Middle frontal gyrus (tissue), 1 donor: ENCODE measurements around the gene SMAD7.

Experiments used
- DNase-seq: peaks from one replicate; pipeline ENCODE4 v3.0.0-alpha.2; 2015; ENCODE audit warnings: low spot score; ENCODE audit errors: extremely low spot score

Gene SMAD7

DNA sequence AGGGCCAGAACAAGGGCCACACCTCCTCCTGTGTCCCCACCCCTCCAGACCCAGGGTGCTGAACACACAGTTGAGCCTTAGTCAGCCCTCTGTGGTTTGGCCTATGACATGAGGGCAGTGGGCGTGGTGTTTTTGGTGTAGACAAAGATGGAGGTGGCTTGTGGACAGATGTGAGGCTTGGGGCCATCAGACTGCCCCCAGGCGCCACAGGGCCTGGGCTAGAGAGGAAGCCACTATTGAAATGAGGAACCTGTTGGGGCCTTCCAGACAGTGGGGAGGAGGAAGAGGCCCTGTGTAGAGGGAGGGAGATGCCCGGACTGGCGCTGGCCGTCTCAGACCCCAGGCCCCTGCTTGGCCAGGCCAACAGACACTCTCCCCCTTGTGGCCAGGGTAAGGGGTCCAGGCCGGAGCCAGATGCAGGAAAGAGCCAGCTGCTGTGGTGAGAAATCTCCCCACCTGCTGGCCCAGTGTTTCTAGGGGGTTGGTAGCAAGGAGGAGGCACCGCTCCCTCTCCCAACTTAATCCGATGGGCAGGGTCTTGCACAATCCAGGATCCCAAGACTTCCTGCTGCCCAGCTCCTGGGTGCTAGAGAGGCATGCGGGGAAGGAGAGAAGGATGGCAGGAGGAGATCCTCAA, 53.8 kb downstream of the SMAD7 start:
- DNase-seq, result no peak

GRCh38 chr18:48896326-48896874, 54.4 kb downstream of the SMAD7 start:
- DNase-seq, result no peak

DNA sequence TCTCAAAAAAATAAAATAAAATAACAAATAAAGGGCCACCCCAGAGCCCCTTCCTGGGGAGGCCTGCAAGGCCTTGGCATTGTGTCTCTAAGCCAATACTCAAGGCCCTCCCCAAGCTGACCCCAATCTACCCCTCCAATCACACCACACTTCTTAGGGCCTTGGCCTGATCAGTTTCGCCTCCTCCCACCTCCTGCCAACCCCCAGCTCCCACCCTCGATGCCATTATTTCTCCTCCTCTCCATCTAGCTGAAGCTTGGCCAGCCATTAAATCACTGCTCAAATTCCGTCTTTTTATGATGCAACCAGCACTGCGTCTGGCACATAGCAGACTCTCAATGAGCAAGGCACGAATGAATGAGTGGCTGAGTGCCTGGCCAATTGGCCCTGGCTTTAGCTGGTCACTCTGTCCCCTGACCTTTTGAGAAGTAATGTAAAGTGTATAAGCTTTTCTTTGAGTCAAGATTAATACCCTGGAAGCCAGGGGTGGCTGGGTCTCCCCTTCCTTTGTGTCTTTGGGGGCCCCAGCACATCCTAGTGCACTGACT, 55.9 kb downstream of the SMAD7 start:
- no peak for DNase-seq

DNA sequence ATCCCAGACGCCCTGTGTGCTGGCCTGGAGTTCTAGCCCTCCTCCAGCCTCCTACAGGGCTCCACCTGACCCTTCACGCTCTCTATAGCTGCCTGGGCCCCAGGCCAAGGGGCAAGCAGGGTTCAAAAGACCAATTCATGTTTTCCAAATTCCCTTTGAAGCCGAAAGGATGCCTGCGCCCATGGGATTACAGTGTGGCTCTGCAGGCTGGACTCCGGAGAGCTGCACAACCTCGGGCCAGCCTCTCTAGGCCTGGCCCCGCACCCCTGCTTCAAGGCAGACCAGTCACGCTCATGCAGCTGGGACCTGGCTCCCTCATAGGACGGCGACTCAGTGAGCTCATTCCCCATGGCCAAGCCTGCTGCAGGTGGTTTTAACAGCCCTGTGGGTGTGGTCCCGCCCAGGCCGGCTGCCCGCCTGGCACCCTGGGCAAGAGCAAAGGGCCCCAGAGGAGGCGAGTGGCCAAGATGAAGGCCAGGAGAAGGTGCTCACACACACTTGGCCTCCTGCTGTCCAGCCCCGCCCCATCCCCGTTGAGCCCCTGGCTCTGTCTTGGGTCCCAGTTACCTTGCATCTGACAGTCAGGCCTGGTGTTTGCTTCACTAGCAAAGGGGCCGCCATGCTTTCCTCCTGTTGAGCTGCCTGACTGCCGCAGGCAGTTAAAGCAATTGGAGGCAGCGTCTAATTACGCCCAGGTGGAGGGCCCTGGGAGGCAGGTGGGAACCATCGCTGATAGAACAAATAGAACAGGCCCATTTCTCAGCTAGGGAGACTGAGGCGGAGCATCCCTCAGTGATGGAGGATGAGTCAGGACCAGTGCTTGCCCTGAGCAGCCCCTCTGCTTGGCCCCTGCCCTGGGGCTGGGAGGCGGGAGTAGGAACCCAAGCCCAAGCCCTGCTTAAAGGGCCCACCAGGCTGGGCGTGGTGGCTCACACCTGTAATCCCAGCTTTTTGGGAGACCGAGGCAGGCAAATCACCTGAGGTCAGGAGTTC, 56.9 kb downstream of the SMAD7 start:
- DNase-seq, result no peak

GRCh38 chr18:48893061-48893607, 57.6 kb downstream of the SMAD7 start:
- DNase-seq, result no peak

GRCh38 chr18:48892146-48892855, 58.5 kb downstream of the SMAD7 start:
- DNase-seq, result no peak

GRCh38 chr18:48891721-48892120, 59.0 kb downstream of the SMAD7 start:
- DNase-seq, result no peak

DNA sequence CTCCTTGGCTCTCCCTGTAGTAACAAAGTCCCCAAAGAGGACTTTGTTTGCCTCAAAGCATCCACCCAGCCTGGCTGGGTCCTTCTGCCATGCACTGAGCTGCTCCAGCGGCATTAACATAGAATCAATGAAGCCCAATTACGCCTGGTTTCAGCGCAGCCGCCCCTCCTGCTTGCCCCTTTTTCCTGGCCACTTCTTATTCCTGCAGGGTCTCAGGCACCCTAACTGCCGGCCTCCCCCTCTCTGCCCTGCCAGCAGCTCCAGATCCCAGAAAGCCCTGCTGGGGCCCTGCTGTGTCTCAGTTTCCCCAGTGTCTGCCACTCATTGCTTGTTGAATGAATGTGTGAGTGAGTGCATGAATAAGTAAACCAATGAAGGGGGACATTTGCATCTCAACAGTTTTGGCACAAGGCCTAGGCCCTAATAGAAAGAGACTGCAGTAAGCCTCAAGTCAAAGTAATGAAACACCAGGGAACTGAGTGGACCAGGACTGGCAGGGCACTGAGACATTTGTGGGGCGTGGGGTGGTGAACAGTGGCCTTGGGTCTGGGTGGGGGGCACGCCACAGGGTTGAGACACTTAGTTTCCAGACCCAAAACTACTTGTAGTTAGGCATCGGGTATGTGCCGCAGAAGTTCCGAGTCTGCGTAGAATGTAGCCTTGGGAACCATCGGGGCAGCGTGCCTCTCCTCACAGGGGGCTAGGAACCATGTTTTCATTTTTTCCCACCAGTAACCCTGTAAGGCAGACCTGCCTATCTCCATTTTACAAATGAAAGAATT, 60.6 kb downstream of the SMAD7 start:
- no peak for DNase-seq

- no peak for DNase-seq
These were observed 61.4 kb downstream of the SMAD7 start for GRCh38 chr18:48889115-48889941.

- no peak for DNase-seq
These were observed 62.0 kb downstream of the SMAD7 start for GRCh38 chr18:48888773-48889080.

GRCh38 chr18:48887905-48888772, 62.6 kb downstream of the SMAD7 start:
- DNase-seq, result no peak

GRCh38 chr18:48887294-48887904, 63.4 kb downstream of the SMAD7 start:
- DNase-seq, result no peak

DNA sequence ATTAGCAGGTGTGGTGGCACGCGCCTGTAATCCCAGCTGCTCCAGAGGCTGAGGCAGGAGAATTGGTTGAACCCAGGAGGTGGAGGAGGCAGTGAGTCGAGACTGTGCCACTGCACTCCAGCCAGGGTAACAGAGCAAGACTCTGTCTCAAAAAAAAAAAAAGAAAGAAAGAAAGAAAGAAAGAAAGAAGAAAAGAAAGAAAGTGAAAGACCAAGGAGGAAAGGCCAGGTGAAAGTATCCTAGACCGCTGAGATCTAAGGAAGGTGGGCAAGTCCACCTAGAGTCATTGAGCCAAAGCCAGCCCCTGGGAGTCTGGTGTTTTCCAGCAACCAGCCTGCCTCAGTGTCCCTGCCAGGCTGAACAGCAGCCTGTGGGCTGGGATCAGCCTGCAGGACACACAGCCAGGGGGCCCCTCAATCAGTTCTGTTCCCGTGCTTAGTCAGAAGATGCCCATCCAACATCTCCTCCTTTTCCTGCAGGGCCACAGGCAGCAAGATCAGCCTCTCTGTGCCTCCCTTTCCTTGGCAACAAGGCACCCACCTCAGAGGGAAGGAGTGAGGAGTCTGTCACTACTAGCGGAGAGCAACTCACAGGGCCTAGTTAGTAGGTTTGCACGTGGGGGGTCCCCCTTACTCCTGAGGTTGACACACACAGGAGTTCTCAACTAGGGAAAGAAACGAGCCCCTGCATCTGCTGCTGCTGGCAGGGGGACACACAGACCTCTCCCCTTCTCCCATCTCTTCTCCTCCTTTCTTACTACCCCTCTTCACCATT, 64.1 kb downstream of the SMAD7 start:
- no peak for DNase-seq

DNA sequence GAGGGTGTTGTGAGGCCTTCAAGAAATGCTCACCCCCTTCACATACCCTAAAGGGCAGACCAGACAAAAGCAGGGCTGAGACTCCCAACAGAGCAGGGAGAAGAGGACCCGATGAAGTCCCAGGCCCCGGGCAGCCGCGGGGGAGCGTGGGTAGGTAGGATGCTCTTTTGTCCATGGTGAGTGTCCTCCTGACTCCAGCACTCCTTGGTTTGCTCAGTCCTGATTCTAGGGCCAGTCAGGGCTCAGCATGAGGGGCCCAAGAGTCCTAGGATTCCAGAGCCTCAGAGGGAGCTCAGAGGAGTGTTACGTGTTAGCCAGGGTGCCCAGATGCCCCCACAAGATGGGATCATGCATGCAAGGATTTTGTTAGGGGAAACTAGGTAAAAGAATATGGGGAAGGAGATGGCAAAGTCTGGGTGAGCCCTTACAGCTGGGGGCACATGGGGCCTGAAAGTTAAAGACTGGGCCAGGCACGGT, 64.8 kb downstream of the SMAD7 start:
- no peak for DNase-seq

- DNase-seq, result no peak
These were observed 65.4 kb downstream of the SMAD7 start for GRCh38 chr18:48885266-48885923.

GRCh38 chr18:48884771-48885170, 66.0 kb downstream of the SMAD7 start:
- no peak for DNase-seq

DNA sequence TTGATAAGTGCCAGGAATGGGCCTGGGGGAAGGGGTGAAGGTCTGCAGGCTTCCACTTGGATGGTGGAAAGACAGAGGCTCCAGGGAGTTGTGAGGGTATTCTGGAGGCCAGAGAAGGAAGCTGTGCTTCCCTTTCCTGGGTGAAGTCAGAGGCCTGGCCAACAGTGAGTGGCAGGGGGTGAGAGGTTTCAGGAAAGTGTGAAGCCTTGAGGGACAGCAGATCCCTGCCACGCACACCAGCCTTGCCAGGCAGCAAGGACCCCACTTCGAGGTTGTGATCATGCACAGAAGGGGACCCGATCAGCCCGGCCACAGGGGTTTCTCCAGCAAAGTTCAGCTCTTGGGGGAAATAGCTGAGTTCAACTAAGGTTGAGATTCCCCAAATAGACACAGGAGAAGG, 66.5 kb downstream of the SMAD7 start:
- DNase-seq, result no peak
